Gastroesophageal sphincter (tissue), 4 donors: ENCODE results near the gene CFAP45. TPM values are rescaled to one million over a fixed set of nuclear protein-coding genes. Genes with fewer than 3 reads are reported as not detected.

ENCODE experiments used
- ATAC-seq: fragments of 150-250 bp; one replicate; pipeline ENCODE4 v1.9.1; 2016; ENCODE audit warnings: mild to moderate bottlenecking, moderate library complexity
- H3K27ac ChIP-seq, 4 donors: fragments of 200-600 bp; sonication (generic) in 3 of 4; 1 replicate in 3 of 4; 2 replicates in 1 of 4; pipeline ENCODE4 v1.5.1; 2016 to 2019
- H3K27me3 ChIP-seq: fragments of 200-600 bp; sonication (generic); one replicate; pipeline ENCODE4 v1.5.1; 2019
- H3K36me3 ChIP-seq, 2 donors: fragments of 200-600 bp; sonication (generic); one replicate each; pipeline ENCODE4 v1.5.1; 2019; ENCODE audit warnings: control low read depth in 1 of 2
- H3K4me1 ChIP-seq, 3 donors: fragments of 200-600 bp; sonication (generic); 1 replicate in 2 of 3; 2 replicates in 1 of 3; pipeline ENCODE4 v1.5.1; 2016 to 2019; ENCODE audit warnings: control low read depth in 2 of 3
- H3K4me3 ChIP-seq, 2 donors: fragments of 200-600 bp; sonication (generic); one replicate each; pipeline ENCODE4 v1.5.1; 2019; ENCODE audit warnings: mild to moderate bottlenecking in 1 of 2, moderate library complexity in 1 of 2
- H3K9me3 ChIP-seq, 3 donors: fragments of 200-600 bp; sonication (generic); one replicate each; pipeline ENCODE4 v1.5.1; 2017 to 2019; ENCODE audit warnings: control low read depth in 2 of 3
- CTCF ChIP-seq, 4 experiments: fragments of 200-600 bp in 2 of 4; fragments of 450-650 bp in 2 of 4; sonication (generic) in 1 of 4; IDR thresholded peaks; one replicate each; pipeline ENCODE4 v1.5.1; 2017 to 2019; ENCODE audit warnings: antibody characterized with exemption in 4 of 4, mild to moderate bottlenecking in 2 of 4, moderate library complexity in 2 of 4
- EP300 ChIP-seq: sonication (generic); formaldehyde crosslinking; IDR thresholded peaks from one replicate; pipeline ENCODE4 v1.6.1; 2017; ENCODE audit warnings: antibody characterized with exemption, mild to moderate bottlenecking
- POLR2A ChIP-seq, 2 donors: fragments of 450-650 bp; IDR thresholded peaks; one replicate each; pipeline ENCODE4 v1.6.1; 2017; ENCODE audit warnings: antibody characterized with exemption in 2 of 2, mild to moderate bottlenecking in 2 of 2, moderate library complexity in 1 of 2
- POLR2AphosphoS5 ChIP-seq: sonication (generic); formaldehyde crosslinking; IDR thresholded peaks from one replicate; pipeline ENCODE4 v1.6.1; 2017; ENCODE audit warnings: antibody characterized with exemption
- WGBS, 2 donors: methylation state at CpG; one replicate each; pipeline ENCODE4 v1.1.5; 2018; ENCODE audit warnings: low coverage in 1 of 2; 5-methylcytosine and 5-hydroxymethylcytosine counted together
- total RNA-seq, 4 donors: library from RNA; depleted of rRNA; stranded (reverse); fragments of >200 nt; gene quantifications; one replicate each; pipeline ENCODE4 v1.1.0, GENCODE V29; 2016

The CFAP45 gene
- total RNA-seq, 4 donors from 2014 or later: 0.27 to 0.81 TPM; not detected in 2

GRCh38 chr1:159835356-159835755 lies 64.6 kb downstream of the CFAP45 start:
- no peaks in the 10 kb centered on the region for H3K9me3 ChIP-seq
- WGBS, 2 donors: 45% methylated on average over 3 of the region's 3 CpGs; no CpG with 5 or more reads in 1 of the 2 donors

GRCh38 chr1:159832309-159832708 lies 67.7 kb downstream of the CFAP45 start:
- H3K27me3 ChIP-seq: no peaks in the 10 kb centered on the region
- 80 to 86% methylated on average over 1 to 2 of the region's 2 CpGs for WGBS, 2 donors

More at GRCh38 chr1:159835356-159835755, 64.6 kb downstream of the CFAP45 start:
- H3K27ac ChIP-seq: no peak overlapping the region
- ATAC-seq: no peak
- peaks cover 0 to 53% of the 10 kb centered on the region in 2 donors for H3K36me3 ChIP-seq
- no peak overlapping the region for H3K4me3 ChIP-seq
- no peak for TF ChIP-seq CTCF (IDR thresholded peaks at IDR 0.05)
- no peak for TF ChIP-seq POLR2A (IDR thresholded peaks at IDR 0.05)
- TF ChIP-seq EP300: no peak
- TF ChIP-seq POLR2AphosphoS5: no peak
- H3K4me1 ChIP-seq: no peaks in the 10 kb centered on the region
- H3K27me3 ChIP-seq: no peaks in the 10 kb centered on the region

GRCh38 chr1:159831412-159832141 lies 68.4 kb downstream of the CFAP45 start:
- 37 to 41% methylated on average over 6 of the region's 7 CpGs for WGBS, 2 donors
- Histone ChIP-seq H3K9me3 (no peaks in the 10 kb centered on the region), H3K36me3 (peaks cover 0 to 20% of the 10 kb centered on the region in 2 donors), H3K4me1 (no peaks in the 10 kb centered on the region), H3K27ac (no peak overlapping the region), H3K27me3 (no peaks in the 10 kb centered on the region), H3K4me3 (no peak overlapping the region)
- ATAC-seq: no peak
- TF ChIP-seq EP300 (no peak), POLR2AphosphoS5 (no peak), POLR2A (IDR thresholded peaks at IDR 0.05) (no peak), CTCF (IDR thresholded peaks at IDR 0.05) (no peak)

More at GRCh38 chr1:159832309-159832708, 67.7 kb downstream of the CFAP45 start:
- no peak for ATAC-seq
- Histone ChIP-seq H3K9me3 (no peaks in the 10 kb centered on the region), H3K27ac (no peak overlapping the region), H3K36me3 (peaks cover 0 to 27% of the 10 kb centered on the region in 2 donors), H3K4me1 (no peaks in the 10 kb centered on the region), H3K4me3 (no peak overlapping the region)
- TF ChIP-seq CTCF (IDR thresholded peaks at IDR 0.05) (no peak), EP300 (no peak), POLR2AphosphoS5 (no peak), POLR2A (IDR thresholded peaks at IDR 0.05) (no peak)

GRCh38 chr1:159830722-159831121 lies 69.2 kb downstream of the CFAP45 start:
- Histone ChIP-seq H3K4me1 (no peaks in the 10 kb centered on the region), H3K27ac (no peak overlapping the region), H3K27me3 (no peaks in the 10 kb centered on the region), H3K4me3 (no peak overlapping the region), H3K9me3 (no peaks in the 10 kb centered on the region), H3K36me3 (peaks cover 0 to 12% of the 10 kb centered on the region in 2 donors)
- ATAC-seq: no peak
- WGBS, 2 donors: 87 to 88% methylated on average over 7 of the region's 8 CpGs
- TF ChIP-seq POLR2A (IDR thresholded peaks at IDR 0.05) (no peak), POLR2AphosphoS5 (no peak), CTCF (IDR thresholded peaks at IDR 0.05) (no peak), EP300 (no peak)
